ENCODE data around the gene RRP15.
A peak's percentile ranks its signal among the peaks of the same experiment; 100 is the strongest.

The RRP15 gene, protein sequence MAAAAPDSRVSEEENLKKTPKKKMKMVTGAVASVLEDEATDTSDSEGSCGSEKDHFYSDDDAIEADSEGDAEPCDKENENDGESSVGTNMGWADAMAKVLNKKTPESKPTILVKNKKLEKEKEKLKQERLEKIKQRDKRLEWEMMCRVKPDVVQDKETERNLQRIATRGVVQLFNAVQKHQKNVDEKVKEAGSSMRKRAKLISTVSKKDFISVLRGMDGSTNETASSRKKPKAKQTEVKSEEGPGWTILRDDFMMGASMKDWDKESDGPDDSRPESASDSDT

DNA sequence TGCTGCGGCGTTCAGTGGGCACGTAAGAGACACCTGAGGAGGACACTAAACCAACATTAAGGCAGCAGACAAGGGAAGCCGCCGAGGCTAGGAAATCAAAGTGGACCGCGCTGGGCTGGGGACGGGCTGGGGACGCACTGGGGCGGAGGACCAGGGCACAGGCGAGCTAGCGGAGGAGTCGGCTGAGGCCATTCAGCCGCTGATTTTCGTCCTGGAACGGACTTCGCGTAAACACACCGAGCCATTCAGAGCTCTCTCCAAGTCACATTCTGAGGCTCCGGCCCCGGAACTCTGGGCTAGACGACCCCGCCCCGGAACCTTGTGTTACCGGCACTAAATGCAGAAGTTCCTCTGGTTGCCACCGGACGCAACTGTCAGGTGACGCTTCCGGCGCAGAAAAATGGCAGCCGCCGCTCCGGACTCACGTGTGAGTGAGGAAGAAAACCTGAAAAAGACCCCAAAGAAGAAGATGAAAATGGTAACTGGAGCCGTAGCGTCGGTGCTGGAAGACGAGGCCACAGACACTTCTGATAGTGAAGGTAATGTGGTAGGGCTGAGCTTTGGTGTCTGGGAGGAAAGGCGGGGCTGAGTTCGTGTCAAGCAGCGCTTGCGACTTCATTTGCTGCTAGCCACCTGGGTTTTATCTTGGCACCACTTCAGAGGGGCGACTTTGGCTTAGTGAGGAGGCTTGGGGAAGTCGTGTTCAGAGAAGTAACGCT lies at the start of gene RRP15:
RRP15 (plus strand) TSS at position 377 of the 719 bp plus-strand sequence; CDS start at position 401, 24 bp downstream.
- DNase-seq (ENCODE audit: low read depth, low spot score): peak; percentile 63

DNA sequence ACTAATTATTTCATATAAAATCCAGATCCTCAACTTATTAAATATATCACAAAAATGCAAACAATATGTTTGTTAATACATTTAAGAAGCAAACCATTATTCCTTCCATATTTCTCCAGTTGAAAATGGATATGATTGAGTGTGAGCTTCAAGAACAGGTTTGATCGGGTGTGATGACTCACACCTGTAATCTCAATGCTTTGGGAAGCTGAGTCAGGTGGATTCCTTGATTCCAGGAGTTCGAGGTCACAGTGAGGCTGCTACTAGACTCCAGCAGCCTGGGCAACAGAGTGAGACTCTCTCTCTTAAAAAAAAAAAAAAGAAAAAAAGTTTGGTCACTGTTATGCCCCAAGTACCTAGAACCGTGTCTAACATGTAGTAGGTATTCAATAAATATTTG lies 42.9 kb upstream of the RRP15 start:
- DNase-seq (ENCODE audit: low read depth, low spot score): no peak

DNA sequence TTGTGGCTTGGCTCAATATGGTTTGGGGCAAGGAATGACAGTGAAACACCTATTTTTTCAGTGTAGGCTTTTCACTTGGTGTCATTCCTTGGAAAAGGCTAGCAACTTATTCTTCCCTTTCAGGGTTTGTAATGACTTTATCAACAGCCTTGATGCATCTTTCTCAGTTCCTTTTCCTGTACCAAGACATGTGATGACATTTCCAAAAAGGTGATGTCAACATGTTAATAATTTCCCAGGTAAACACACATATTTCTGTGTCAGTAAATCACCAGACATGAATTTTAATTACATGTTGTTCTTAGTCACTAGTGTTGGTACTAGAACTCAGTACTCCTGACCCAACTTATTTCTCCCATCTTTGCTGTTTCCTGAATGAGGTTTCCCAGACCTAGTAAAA lies 37.8 kb upstream of the RRP15 start:
- DNase-seq (ENCODE audit: low read depth, low spot score): no peak

DNA sequence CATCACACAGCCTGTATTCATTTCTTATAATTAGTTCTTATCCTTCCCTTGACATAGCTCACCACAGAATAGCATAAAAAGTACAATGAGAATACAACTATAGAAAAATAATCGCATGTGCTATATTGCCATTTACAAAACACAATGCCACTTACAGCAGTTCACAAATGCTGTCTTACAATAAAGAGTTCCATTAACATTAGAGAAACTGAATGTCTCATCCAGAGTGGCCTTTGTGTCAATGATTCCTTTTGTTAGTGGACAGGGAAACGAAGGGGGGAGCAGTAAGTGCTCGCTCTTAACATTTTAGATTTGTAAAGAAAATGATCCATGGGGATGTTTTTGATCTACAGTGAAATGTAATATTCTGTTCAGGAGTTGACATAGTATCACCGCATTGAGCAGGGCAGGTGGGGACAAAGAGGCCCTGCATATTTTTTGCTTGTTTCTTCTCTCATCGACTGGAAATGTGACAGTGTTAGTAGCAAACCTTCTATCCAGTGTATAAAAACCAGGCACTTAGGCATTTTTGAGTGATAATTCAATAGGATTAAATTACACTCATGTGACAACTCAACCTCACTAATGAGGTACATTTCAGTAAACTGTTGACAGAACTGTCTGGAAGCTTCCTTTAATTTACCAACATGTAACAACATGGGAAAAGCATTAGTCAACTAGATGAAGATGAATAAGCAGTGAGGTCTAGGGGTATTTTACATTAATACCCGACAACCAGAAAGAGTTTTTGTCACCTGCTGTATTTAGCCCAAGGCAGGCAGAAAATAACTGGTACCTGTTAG lies 35.6 kb upstream of the RRP15 start:
- no peak for DNase-seq (ENCODE audit: low read depth, low spot score)

DNA sequence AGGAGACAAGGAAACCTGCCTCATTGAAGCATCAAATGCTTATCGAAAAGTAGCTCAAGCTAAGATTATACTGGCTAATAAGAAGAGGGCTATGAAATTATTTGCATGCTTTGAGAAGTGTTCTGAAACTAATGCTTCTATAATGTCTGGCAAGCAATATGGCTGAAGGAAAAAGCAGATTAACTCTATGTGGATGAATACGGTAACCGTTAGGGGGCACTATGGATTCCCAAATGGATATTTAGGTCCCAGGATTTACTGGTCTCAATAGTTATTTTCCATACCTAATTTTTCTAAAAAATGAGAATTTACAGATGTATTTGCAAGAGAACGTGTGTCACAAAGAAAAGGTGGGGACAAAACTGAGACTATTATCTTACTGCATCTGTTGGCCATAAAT lies 34.6 kb upstream of the RRP15 start:
- DNase-seq (ENCODE audit: low read depth, low spot score): no peak

DNA sequence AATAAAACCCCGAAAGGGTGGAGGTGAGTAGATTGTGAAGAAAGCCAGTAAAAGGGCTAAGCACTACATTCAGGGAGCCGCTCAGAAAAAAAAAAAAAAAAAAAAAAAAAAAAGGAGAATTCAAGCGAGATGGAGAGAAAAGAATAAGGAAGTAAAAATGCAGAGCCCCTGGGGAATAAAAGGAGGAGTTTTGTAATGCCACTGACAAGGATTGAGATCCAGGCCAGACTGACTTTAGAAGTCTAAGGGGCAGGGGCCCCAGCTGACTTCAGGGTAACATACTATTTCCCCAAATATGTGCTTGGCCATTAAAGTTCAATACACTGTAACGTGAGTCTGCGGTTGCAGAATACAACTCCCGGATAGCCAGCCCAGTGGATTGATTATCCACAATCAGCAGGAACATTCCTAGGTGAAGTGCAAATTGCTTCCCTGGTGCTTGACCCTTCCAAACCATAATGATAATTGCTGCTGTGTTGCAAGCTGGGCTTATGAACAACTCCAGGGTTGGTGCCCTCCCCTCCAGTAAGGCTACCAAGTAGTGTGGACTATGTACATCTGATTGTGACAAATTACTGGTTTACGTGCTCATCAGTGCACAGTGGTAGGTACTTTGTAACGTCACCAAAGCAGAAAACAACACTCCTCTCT lies 30.7 kb upstream of the RRP15 start:
- DNase-seq (ENCODE audit: low read depth, low spot score): no peak

DNA sequence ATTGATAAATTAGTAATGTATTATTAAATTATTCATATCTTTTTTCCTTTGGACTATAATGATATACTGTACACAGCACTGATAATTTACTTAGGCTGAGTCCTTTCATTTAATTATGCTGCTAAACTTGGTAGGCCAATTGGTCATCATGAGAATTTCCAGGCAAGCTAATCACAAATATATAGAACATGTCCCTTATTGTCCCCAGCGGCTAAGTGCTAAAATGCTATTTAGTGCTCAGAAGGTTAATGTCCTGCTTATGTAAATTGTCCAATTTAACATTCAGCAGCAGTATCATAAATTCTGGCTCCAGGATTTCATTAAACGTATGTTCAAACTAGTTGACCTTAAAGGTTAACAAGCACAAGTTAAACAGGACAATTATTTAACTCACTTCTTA lies 30.0 kb upstream of the RRP15 start:
- no peak for DNase-seq (ENCODE audit: low read depth, low spot score)

DNA sequence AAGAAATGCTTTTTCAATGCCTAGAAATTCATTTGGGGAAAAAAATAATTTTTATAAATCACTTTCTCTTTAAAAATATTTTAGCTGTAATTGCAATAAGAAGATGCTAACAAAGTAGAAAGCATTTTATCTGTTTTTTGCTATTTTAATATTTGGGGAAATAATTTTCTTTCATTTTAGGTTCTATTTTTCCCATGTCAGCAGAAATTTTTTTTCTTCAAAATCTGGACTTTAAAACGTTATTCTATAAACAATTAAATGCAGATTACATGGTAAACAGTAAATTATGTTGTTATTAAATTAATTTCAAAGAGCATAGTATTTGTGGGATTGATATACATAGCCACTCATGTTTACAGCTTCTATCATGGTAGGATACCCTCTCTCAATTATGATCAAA lies 27.7 kb upstream of the RRP15 start:
- DNase-seq (ENCODE audit: low read depth, low spot score): no peak

DNA sequence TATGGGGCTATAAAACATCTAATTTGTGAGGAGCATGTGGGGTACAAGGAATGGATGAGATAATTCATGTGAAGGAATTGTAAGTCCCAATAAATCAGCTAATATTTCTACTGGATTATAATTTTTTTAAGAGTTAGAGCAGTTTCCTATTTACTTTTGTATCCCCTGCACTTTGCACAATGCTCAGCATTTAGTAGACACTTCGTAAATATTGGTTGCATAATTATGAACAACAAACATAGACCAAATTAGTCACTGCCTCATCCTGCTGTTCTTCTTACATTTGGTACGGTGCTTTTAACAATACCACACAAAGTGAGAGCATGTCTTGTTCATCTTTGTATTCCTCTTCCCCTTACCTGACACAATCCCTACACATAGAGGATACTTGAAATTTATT lies 27.1 kb upstream of the RRP15 start:
- DNase-seq (ENCODE audit: low read depth, low spot score): no peak

DNA sequence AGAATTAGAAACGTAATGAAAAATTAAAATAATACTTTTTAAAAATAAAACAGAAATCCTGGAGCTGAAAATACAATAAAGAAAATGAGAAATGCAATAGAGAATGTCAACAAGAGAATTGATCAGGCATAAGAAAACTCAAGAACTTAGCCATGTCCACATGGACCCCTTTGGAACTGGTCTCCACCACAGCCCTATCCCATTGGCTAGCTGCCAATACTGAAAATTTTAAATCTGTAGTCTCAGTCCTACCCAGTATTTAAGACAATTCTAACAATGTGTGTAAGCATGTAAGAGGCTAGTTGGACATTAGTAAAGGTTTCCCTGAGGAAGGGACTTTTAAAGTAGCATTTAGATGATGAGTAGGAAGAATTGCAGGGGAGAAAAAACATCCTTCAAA lies 25.8 kb upstream of the RRP15 start:
- no peak for DNase-seq (ENCODE audit: low read depth, low spot score)

DNA sequence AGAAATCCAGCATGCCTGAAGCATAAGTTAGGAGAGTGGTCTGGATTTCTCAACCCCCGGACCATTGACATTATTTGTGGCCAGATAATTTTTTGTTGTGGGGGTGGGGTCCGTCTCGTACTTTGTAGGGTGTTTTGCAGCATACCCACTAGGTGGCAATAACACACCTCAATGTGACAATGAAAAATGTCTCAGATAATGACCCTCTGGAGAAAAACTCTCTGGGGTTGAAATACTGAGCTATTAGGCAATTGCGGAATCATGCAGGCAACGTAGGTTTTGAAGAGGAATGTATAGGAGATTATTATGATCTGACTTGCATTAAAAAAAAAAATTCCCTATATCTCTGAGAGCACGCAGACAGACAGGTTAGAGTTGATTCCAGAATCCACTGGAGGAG lies 25.3 kb upstream of the RRP15 start:
- no peak for DNase-seq (ENCODE audit: low read depth, low spot score)

DNA sequence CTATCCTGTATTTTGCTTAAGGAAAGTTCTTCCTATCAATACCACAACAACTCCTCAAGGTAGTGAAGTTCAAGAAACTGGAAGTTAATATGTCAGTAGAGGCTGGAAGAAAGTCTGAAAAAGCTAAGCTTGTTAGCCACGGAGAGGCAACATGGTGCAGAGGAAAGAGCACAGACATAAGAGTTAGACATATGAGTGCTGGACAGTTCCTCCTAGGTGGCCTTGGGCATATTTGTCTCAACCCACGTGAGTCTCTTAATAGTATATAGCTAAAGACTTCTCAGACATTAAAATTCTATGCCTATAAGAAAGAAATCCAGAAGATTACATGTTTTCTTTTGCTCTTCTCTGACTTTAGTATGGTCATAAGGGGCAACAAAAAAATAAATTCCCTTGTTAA lies 22.8 kb upstream of the RRP15 start:
- DNase-seq (ENCODE audit: low read depth, low spot score): no peak

DNA sequence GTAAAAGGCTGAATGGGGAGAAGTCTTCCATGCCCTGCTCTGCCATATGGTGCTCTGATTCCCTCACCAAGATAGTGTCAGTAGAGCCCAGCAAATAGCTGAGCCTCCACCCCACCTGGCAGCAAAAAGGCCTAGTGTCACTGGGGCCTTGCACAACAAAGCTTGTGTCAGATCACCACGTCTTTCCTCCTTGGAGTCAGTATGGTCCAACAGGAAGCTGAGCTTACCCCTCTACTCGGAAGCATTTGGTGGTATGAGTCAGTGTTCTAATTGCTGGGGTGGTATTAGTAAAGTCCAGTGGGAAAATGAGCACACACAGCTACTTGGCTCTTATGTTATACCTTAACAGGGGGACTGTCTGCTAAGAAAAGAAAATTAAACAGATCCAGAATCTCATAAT lies 18.7 kb upstream of the RRP15 start:
- no peak for DNase-seq (ENCODE audit: low read depth, low spot score)

DNA sequence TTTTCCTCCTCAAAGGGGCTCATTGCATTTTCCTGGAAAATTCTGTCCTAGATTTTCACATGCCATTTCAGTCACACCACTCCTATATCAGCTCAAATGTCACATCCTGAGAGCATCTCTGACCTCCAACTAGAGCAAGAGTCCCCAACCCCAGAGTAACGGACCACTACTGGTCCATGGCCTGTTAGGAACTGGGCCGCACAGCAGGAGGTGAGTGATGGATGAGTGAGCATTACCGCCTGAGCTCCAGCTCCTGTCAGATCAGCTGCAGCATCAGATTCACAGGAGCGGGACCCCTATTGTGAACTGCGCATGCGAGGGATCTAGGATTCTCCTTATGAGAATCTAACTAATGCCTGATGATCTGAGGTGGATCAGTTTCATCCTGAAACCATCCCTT lies 12.7 kb upstream of the RRP15 start:
- no peak for DNase-seq (ENCODE audit: low read depth, low spot score)

DNA sequence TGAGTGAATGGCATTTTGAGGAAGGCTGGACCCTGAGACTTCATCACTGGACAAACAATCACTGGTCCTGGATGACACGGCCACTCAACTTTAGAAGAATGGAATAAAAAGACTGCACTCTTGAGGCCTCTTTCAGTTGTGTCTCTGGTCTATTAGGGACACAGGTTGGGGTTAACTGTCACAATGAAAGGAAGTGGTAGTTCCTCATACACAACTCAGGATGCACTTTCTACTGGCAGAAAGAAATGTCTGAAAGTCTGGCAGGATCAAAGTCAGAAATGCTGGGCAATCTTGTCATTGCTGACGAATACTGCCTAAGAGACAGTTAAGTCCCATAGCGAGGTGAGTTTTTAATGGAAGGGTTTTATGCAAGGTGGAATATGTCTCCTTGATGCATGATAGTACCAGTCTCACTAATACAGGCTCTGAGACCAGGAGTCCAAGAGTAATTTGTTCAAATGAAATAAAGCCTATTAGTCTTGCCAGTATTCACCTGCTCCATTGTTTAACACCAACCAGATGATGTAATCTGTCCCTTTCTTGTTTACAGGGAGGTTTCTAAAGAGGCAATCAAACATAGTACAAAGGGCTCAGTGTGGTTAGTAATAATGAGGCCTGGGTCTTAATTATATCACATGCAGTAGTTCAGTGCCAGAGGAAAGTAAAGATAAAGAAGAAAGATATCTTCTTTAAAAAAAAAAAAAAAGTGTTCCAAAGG lies 11.2 kb upstream of the RRP15 start:
- no peak for DNase-seq (ENCODE audit: low read depth, low spot score)

DNA sequence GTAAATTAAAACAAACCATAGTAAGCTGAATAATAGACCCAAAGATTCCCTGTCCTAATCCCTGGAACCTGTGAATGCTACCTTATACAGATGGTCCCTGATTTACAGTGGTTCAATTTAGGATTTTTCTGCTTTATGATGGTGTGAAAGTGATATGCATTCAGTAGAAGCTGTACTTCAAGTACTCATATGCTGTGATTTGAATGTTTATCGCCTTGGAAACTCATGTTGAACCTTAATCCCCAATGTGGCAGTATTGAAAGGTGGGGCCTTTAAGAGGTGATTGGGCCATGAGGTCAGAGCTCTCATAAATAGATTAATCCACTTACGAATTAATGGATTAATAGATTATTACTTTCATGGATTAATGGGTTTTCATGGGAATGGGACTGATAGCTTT lies 10.6 kb upstream of the RRP15 start:
- no peak for DNase-seq (ENCODE audit: low read depth, low spot score)

DNA sequence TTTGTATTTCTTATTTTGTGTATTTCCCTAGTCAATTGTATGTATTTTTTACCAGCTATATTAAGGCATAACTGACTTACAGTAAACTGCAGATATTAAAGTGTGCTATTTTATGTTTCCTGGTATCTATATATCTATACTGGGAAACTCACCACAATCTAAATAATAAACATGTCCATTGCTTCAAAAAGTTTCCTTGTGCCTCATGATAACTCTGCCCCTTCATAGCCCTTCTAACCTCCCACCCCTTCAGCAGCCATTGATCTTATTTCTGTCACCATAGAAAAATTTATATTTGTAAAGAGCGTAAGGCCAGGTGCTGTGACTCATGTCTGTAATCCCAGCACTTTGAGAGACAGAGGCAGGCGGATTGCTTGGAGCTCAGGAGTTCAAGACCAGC lies 9.3 kb upstream of the RRP15 start:
- no peak for DNase-seq (ENCODE audit: low read depth, low spot score)

DNA sequence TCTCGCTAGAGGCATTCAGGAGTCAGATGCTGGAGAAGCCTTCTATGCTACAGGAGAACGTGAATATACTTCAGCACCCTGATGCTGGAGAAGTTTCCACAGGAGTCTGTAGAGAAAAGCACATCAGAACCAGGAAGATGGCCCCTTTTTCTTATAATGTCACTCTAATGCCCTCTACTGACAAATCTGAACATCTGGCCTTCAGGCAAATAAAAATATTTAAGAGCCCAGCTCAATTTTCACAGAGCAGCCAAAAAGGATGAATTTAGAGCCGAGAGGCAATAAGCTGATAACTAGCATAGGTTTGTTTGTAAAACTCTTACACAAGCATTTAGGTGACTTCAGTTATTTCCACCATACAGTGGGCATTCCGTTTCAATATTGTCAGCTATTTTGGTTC lies 3.8 kb upstream of the RRP15 start:
- DNase-seq (ENCODE audit: low read depth, low spot score): no peak

DNA sequence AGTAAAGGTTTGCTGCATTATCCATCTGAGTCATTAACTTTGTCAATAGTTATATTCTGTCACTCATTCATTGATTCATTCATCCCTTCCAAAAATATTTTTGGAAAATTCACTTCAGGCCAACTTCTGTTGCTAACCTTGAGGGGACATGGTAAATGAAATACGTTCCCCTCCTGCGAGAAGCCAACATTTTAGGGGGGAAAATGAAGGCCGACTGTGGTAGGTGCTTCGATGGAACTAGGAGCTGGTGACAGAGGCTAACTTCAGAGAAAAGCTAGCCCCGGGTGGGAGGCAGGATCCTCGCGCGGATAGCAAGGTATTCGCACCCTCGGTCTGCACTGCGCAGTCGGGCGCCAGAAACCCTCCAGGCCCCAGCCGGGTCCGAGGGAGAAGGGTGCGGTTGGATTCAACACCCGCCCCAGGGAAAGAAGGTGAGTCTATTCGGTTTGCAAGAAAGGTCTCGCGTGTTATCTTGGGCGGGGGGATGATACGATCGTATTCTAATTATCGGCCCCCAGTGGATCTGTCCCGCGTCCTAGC lies 646 bp upstream of the RRP15 start:
- DNase-seq (ENCODE audit: low read depth, low spot score): no peak

DNA sequence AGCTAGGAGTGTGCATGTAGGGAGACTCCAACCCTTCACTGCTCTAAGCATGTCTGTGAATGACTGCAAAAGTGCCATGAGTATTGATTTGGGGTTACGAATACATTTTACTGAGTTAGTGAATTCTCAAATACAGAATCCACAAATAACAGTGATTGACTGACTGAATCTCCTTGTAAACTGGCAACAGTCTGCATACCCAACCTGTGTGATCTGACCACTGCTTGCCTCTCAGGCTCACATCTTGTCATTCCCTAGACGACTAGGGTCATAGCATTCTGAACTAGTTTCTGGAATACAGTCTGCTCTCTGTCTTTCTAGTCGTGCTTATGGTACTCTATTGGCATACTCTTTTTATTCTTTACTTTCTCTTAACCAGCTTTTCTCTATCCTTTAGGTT lies 7.4 kb downstream of the RRP15 start:
- no peak for DNase-seq (ENCODE audit: low read depth, low spot score)

DNA sequence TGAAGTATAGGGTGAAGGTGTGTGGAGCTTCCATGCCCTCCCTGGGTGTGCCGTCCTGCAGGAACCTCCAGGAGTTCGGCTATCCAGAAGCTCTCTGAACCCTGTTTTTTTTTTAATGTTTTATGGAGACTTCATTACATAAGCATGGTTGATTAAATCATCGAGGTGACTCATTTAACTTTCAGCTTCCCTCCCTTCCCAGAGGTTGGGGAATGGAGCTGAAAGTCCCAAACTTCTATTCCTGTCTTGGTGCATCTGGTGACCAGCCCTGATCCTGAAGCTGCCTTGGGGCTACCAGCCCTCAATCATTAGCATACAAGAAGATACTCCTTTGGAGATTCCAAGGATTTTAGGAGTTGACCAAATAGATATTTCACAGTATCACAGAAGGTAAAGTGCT lies 9.5 kb downstream of the RRP15 start:
- DNase-seq (ENCODE audit: low read depth, low spot score): no peak
